GM12875 (cell line): Measurements from ENCODE around the gene TOB1.
"Not testable (repeated sequence)": the region's sequence is repeated elsewhere in the genome, so short reads cannot be mapped to it uniquely, and the experiment has no call there.

Experiments
- H3K4me3 ChIP-seq: one replicate; pipeline ENCODE4 v1.5.1; 2011; ENCODE audit warnings: low read depth, low read length, control low read depth
- TF ChIP-seq, protein P1 (sequence below): IDR thresholded peaks from 2 replicates; pipeline ENCODE4 v1.5.1; 2011; ENCODE audit warnings: low read depth, mild to moderate bottlenecking, control low read depth, inconsistent platforms, low read length, moderate library complexity, borderline replicate concordance; ENCODE audit not compliant: insufficient read depth

The TOB1 gene

DNA sequence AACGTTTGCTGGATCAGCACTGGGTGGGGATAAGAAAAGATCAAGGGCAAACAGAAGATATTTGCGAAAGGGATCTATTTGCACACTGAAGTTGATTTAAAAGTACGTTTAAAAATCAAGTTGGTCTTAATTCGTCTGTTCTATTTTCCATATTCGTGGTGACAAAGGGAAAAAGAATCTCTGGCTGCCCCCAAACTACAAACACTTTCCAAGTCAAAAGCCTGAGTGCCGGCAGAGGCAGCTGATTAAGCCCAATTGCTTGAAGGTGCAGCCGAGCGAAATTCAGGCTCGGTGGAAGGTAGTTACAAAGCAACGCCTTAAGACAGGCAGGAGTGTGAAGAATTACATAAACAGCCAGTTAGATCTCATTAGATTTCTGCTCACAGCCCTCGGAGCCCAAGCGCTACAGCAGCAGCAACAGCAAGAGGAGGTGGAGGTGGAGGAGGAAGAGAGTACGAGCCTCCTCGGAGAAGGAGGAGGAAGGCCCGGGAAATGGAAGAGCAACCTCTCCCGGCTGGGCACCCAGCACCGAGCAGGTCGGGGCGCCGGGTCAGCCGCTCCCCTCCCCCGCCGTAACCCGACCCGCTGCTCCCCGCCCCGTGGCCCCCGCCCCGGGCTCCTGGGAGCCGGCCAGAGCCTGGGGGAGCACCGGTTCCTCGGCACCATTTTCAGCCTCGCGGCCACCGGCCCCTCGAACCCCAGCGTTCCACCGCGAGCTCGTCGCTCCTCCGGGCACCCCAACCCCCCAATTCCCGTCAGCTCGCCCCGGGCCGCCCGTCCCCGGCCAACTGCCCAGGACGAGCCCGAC is 890 bp downstream of the TOB1 start:
- peak overlapping the region; percentile 80 for H3K4me3 ChIP-seq
- TF ChIP-seq, protein P1, sequence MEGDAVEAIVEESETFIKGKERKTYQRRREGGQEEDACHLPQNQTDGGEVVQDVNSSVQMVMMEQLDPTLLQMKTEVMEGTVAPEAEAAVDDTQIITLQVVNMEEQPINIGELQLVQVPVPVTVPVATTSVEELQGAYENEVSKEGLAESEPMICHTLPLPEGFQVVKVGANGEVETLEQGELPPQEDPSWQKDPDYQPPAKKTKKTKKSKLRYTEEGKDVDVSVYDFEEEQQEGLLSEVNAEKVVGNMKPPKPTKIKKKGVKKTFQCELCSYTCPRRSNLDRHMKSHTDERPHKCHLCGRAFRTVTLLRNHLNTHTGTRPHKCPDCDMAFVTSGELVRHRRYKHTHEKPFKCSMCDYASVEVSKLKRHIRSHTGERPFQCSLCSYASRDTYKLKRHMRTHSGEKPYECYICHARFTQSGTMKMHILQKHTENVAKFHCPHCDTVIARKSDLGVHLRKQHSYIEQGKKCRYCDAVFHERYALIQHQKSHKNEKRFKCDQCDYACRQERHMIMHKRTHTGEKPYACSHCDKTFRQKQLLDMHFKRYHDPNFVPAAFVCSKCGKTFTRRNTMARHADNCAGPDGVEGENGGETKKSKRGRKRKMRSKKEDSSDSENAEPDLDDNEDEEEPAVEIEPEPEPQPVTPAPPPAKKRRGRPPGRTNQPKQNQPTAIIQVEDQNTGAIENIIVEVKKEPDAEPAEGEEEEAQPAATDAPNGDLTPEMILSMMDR: no peak

DNA sequence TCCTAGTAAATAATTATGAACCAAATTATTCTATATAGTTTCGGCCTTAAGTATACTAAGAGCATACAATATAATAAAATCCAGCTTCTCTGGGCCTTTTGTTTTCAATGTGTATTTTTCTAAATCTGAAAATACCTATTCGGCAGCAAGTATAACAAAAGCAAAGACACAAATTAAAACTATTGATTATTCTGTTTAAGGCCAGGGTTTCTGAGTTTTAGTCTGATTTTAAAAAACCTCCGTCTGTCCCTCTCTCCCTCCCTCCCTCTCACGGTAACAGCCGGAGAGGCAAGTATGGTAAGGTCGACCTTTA is 1.5 kb downstream of the TOB1 start:
- TF ChIP-seq, protein P1: no peak
- H3K4me3 ChIP-seq: peak overlapping the region; percentile 80

DNA sequence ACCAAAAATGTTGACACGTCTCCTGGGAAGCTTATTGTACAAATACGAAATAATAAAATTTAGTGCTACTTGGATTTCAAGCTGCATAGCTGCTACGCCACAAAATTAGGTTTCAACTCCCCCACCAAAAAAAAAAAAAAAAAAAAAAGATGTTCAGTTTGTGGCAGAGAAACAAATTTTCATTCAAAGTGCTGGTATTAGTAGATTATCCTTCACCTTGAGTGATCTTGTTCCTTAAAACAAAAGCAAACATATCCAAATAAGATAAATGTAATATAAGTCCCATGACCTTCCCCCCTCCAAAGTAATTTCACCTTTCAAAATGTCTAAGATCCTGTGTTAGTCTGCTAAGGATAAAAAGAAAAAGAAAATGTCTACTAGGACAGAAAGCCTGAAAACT is 2.2 kb downstream of the TOB1 start:
- H3K4me3 ChIP-seq: no peak overlapping the region
- TF ChIP-seq, protein P1: no peak

DNA sequence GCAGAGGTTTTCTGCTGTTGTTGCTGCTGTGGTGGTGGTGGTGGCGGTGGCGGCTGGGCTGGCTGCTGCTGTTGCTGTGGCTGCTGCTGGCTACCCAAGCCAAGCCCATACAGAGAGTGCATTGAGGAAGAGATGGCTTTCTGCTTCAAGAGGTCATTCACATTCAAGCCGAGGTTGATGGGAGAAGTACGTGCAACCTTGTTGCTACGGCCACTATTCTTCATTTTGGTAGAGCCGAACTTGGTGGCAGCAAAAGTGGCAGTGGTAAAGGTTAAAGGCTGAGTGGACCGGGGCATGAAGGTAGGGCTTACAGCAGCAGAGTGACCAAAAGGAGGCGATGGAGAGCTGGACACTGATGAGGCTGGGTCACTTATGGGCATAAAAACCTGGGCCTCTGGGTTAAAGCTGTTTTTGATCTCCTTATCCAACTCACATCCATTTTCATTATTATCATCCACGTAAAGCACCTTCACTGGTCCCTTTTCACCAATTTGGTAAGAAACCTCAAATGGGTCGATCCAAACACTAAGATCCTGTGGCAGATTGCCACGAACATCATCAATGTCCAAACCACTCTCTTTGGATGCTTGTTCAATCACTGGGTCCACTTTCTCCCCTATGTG is 2.8 kb downstream of the TOB1 start:
- H3K4me3 ChIP-seq: no peak overlapping the region
- TF ChIP-seq, protein P1: peak; percentile 67; the same call in 1 of the 2 replicates

DNA sequence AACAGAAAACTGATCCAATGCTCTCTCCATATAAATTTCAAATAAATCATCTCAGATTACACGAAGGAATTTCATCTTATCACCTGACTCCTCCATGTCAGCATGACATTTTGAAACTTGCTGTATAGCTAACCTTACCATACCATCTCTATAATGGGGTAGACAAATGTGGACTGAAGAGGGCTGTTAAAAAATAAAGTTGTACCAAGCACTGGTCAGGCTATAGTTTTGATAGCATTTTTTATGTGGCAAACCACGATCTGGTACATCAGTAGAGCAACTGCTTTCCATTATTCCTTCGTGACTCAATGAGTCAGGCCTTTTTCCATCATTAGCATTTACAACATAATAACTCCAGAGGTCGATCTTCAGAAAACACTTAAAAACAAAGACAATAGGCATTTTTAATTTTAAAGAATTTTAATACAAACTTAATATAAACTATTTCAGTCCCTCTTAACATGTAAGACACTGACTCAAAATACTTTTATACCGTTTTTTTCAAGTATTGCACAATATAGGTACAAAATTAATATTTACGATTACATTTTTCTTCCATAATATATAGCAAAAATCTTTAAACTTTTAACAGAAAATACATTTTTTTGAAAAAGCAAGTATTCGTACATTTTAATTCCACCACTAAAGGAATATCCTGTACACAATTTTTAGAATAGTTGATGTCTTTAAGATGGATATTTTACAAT is 4.2 kb downstream of the TOB1 start:
- TF ChIP-seq, protein P1: no peak
- no peak overlapping the region for H3K4me3 ChIP-seq

DNA sequence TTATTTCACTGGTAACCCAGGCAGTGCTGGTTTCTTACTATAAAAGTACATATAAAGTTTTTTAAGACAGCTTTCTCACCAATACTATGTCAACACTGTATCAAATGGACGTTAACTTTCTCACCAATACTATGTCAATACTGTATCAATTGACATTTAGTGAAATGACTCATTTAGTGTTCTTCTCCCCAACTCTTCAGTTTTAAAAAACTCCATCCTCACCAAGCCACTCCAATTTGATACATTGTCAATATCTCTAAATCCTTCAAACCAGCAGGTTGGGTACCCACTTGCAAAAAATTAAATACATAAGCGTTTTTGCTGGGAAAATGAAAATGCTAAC is 4.8 kb downstream of the TOB1 start:
- H3K4me3 ChIP-seq: no peak overlapping the region
- TF ChIP-seq, protein P1: no peak

DNA sequence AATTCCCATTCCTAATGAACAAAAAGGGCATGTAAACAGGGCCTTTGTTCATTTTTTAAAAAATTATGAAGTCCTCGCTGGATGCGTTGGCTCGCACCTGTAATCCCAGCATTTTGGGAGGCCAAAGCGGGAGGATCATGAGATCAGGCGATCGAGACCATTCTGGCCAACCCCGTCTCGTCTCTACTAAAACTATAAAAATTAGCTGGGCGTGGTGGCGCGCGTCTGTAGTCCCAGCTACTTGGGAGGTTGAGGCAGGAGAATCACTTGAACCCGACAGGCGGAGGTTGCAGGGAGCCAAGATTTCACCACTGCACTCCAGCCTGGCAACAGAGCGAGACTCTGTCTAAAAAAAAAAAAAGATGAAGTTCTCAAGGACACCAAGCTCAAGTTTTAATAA is 6.4 kb downstream of the TOB1 start:
- H3K4me3 ChIP-seq: not testable (repeated sequence)
